Measurements from ENCODE around the gene OLFML1.

The OLFML1 gene

DNA sequence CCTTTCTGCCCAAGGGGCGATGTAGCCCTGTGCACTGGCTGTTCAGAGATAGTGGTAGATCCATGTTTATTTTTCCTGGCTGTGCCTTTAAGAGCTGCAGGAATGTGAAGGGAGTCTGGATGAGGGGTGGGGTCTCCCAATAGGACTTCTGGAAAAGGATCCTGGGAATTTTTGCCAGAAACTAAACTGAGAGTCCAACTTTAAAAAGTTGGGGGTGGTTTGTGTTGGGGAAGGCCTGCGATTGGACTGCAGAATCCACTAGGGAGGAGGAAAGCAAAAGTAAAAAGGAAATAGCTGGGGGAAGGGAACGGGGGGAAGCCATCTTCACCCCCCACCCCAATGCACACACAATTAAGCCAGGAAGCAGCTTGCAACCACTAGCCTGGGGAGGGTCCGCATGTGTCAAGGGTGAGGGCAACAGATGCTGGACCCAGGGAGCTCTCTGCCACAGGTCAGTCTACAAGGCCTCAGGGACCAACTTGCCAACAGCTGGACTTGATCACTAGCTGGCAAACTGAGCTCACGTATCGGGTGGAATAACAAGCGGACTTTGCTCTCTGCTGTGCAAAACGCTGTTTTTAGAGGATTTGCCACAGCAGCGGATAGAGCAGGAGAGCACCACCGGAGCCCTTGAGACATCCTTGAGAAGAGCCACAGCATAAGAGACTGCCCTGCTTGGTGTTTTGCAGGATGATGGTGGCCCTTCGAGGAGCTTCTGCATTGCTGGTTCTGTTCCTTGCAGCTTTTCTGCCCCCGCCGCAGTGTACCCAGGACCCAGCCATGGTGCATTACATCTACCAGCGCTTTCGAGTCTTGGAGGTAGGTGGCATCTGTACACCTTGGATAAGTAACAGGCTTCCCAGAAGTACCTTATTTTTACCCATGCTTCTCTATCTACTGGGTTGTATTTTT, at the start of gene OLFML1:
TSS of gene OLFML1 (plus strand) at position 321 of the 912 bp plus-strand sequence. CDS start at position 691, 370 bp downstream.
- DNase-seq (ENCODE audit: low spot score) = no peak
- no peak for TF ChIP-seq CTCF (IDR thresholded peaks at IDR 0.05; ENCODE audit: extremely low read depth, insufficient read depth, missing control alignments)
- in situ Hi-C loops (cut with MboI; ENCODE audit: low pct_unique_long_range_greater_than_20kb, low sequenced_read_pairs, unreplicated experiment) = no loop called here

DNA sequence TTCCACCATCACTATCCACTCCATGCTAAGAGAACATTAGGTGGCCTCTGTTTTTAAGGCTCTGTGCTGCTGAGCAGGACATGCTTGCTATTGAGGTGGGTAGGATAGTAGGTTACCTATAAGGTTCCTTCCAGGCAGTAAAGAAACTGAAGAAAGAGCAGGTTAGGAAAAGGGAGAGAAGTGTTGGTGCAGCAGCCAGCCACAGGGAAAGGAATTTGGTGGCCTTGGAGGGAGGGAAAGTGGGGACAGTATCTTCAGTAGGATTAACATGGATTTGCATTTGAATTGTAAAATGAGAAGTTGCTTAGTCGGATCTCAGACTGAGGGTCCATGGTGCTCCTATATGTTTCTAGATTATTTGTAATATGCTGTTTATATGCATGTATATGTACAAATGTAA, 49.2 kb upstream of the OLFML1 start:
- DNase-seq (ENCODE audit: low spot score) = no peak
- TF ChIP-seq CTCF (IDR thresholded peaks at IDR 0.05; ENCODE audit: extremely low read depth, insufficient read depth, missing control alignments) = no peak
- in situ Hi-C loops (cut with MboI; ENCODE audit: low pct_unique_long_range_greater_than_20kb, low sequenced_read_pairs, unreplicated experiment) = loop anchor here (10.0 kb wide), 2 partner anchors 81 to 249 kb away; no protein-coding TSS in a partner anchor

DNA sequence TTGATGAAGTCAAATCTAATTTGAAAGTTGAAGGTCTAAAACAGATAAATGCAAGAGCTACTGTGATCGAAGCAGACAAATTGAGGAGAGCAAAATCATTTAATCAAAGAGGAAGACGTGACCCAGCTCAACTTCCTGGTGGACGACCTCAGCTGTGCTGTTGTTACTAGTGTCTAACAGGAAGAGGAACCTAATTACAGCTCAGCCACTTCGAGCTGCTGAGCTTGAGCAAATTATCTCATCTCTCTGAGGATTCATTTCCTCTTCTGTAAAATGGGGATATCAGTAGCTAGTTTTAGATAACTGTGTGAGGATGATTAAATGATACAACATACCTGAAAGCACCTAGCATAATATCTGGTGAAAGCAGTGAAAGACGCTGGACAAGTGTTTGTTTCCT, 48.6 kb upstream of the OLFML1 start:
- in situ Hi-C loops (cut with MboI; ENCODE audit: low pct_unique_long_range_greater_than_20kb, low sequenced_read_pairs, unreplicated experiment) = loop anchor here (10.0 kb wide), 2 partner anchors 82 to 248 kb away; no protein-coding TSS in a partner anchor
- no peak for TF ChIP-seq CTCF (IDR thresholded peaks at IDR 0.05; ENCODE audit: extremely low read depth, insufficient read depth, missing control alignments)
- DNase-seq (ENCODE audit: low spot score) = peak; percentile 48

DNA sequence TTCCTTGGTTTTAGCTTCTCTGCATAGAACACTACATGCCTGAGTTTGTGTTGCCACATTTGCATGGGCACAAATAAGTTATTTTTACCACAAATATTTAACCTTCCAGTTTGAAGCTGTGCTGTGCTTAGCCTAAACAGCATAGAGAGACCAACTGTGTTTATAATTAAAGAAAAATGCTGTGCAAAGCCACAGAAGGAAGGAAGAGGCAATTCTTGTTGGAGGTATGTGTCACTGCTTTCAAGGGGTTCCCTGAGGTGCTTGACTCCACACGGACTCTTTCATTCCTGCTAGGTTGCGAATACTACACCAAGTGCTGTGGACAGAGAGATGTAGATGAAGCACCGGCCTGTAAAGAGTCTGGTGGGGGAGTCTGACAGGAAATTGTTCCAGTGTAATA, 47.6 kb upstream of the OLFML1 start:
- in situ Hi-C loops (cut with MboI; ENCODE audit: low pct_unique_long_range_greater_than_20kb, low sequenced_read_pairs, unreplicated experiment) = loop anchor here (10.0 kb wide), 2 partner anchors 83 to 247 kb away; no protein-coding TSS in a partner anchor

GRCh38 chr11:7439746-7440320, 45.5 kb upstream of the OLFML1 start:
- DNase-seq (ENCODE audit: low spot score) = no peak
- in situ Hi-C loops (cut with MboI; ENCODE audit: low pct_unique_long_range_greater_than_20kb, low sequenced_read_pairs, unreplicated experiment) = loop anchor here (10.0 kb wide), 2 partner anchors 85 to 245 kb away; no protein-coding TSS in a partner anchor
- no peak for TF ChIP-seq CTCF (IDR thresholded peaks at IDR 0.05; ENCODE audit: extremely low read depth, insufficient read depth, missing control alignments)

More for the DNA sequence above, 47.6 kb upstream of the OLFML1 start:
- TF ChIP-seq CTCF (IDR thresholded peaks at IDR 0.05; ENCODE audit: extremely low read depth, insufficient read depth, missing control alignments) = no peak
- DNase-seq (ENCODE audit: low spot score) = no peak

GRCh38 chr11:7442588-7443215, 42.6 kb upstream of the OLFML1 start:
- peak; percentile 65 for DNase-seq (ENCODE audit: low spot score)
- in situ Hi-C loops (cut with MboI; ENCODE audit: low pct_unique_long_range_greater_than_20kb, low sequenced_read_pairs, unreplicated experiment) = no loop called here
- peak; percentile 92 for TF ChIP-seq CTCF (IDR thresholded peaks at IDR 0.05; ENCODE audit: extremely low read depth, insufficient read depth, missing control alignments)

All from GM13977 (cell line).